Measurements from ENCODE around the gene TSHR.

DNA sequence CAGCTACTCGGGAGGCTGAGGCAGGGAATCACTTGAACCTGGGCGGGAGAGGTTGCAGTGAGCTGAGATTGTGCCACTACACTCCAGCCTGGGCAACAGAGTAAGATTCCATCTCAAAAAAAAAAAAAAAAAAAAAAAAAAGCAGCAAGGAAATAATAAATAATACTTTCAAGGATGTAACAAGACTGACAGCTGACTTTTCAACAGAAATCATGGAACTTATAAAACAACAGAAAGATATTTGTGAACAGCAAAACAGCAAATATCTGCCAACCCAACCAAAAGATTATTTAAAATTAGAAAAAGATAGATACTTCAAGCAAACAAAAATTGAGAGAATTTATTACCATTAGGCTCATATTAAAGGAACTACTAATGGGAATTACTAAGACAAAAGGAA lies 115.1 kb downstream of the TSHR start:
- TF ChIP-seq, protein P1, sequence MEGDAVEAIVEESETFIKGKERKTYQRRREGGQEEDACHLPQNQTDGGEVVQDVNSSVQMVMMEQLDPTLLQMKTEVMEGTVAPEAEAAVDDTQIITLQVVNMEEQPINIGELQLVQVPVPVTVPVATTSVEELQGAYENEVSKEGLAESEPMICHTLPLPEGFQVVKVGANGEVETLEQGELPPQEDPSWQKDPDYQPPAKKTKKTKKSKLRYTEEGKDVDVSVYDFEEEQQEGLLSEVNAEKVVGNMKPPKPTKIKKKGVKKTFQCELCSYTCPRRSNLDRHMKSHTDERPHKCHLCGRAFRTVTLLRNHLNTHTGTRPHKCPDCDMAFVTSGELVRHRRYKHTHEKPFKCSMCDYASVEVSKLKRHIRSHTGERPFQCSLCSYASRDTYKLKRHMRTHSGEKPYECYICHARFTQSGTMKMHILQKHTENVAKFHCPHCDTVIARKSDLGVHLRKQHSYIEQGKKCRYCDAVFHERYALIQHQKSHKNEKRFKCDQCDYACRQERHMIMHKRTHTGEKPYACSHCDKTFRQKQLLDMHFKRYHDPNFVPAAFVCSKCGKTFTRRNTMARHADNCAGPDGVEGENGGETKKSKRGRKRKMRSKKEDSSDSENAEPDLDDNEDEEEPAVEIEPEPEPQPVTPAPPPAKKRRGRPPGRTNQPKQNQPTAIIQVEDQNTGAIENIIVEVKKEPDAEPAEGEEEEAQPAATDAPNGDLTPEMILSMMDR (IDR thresholded peaks at IDR 0.05) = no peak
- TF ChIP-seq ZFX (IDR thresholded peaks at IDR 0.05; ENCODE audit: borderline replicate concordance) = no peak
